Right lobe of liver (tissue), 4 donors: Measurements from ENCODE around the gene TCAP.

ENCODE experiments used
- CTCF ChIP-seq, 4 donors: fragments of 200-600 bp in 3 of 4; fragments of 450-650 bp in 1 of 4; IDR thresholded peaks; one replicate each; pipeline versions ENCODE4 v1.5.1 to v1.8.0; 2016 to 2022; ENCODE audit warnings: antibody characterized with exemption in 4 of 4, mild to moderate bottlenecking in 2 of 4
- POLR2A ChIP-seq: fragments of 450-650 bp; IDR thresholded peaks from one replicate; pipeline ENCODE4 v1.6.1; 2017; ENCODE audit warnings: antibody characterized with exemption, mild to moderate bottlenecking
- donor health status: DM: no; HTN: no; CAD: no.
- donor health status: DM: no; HTN: no; CAD: no.
- donor health status: DM: no; HTN: yes; CAD: no.

GRCh38 chr17:39701784-39702422 lies 36.8 kb downstream of the TCAP start:
- TF ChIP-seq CTCF (IDR thresholded peaks at IDR 0.05) (no peak), POLR2A (no peak)
